HG03432 (cell line): ENCODE data around the gene BLACAT1.

Experiments used
- ATAC-seq: cut with Tn5 transposase; IDR thresholded peaks from one replicate; pipeline ENCODE4 v1.9.1; 2021; ENCODE audit warnings: mild to moderate bottlenecking, moderate library complexity; ENCODE audit not compliant: unreplicated experiment

The BLACAT1 gene

GRCh38 chr1:205455581-205456382, at the start of gene BLACAT1:
Gene BLACAT1, minus strand, starts transcription at chr1:205456045.
- no peak for ATAC-seq

- ATAC-seq, result no peak
These were observed 49.4 kb upstream of the BLACAT1 start for GRCh38 chr1:205505076-205505729.

- no peak for ATAC-seq
These were observed 48.6 kb upstream of the BLACAT1 start, which contains the start of gene CDK18 for GRCh38 chr1:205504311-205505075. Gene CDK18, plus strand, starts transcription at chr1:205504669. Its CDS starts 18,499 bp downstream, at chr1:205523168.

GRCh38 chr1:205502992-205503391, 47.1 kb upstream of the BLACAT1 start:
- no peak for ATAC-seq

- ATAC-seq, result no peak
These were observed 46.4 kb upstream of the BLACAT1 start for GRCh38 chr1:205502111-205502810.

GRCh38 chr1:205500240-205501233, 44.7 kb upstream of the BLACAT1 start:
- ATAC-seq, result no peak

- ATAC-seq, result no peak
These were observed 43.9 kb upstream of the BLACAT1 start for GRCh38 chr1:205499789-205500188.

- no peak for ATAC-seq
These were observed 41.5 kb upstream of the BLACAT1 start for GRCh38 chr1:205497351-205497750.

GRCh38 chr1:205496661-205497060, 40.8 kb upstream of the BLACAT1 start:
- ATAC-seq, result no peak

GRCh38 chr1:205495237-205495823, 39.5 kb upstream of the BLACAT1 start:
- ATAC-seq, result no peak

GRCh38 chr1:205494115-205494514, 38.3 kb upstream of the BLACAT1 start:
- ATAC-seq, result no peak

GRCh38 chr1:205493241-205494085, 37.6 kb upstream of the BLACAT1 start:
- ATAC-seq, result no peak

GRCh38 chr1:205492774-205493173, 36.9 kb upstream of the BLACAT1 start:
- no peak for ATAC-seq

- ATAC-seq, result no peak
These were observed 36.4 kb upstream of the BLACAT1 start for GRCh38 chr1:205492201-205492667.

GRCh38 chr1:205491794-205492193, 35.9 kb upstream of the BLACAT1 start:
- ATAC-seq, result no peak

- no peak for ATAC-seq
These were observed 32.4 kb upstream of the BLACAT1 start for GRCh38 chr1:205488074-205488723.

- no peak for ATAC-seq
These were observed 30.4 kb upstream of the BLACAT1 start for GRCh38 chr1:205486258-205486657.
